HFF-Myc (cell line): ENCODE data around the gene OR2T11.

Experiments
- DNase-seq: peaks from one replicate; pipeline ENCODE4 v3.0.0-alpha.2; 2011; ENCODE audit warnings: low read depth; ENCODE audit errors: extremely low read depth
- H3K4me3 ChIP-seq: replicated peaks from 2 replicates; pipeline ENCODE4 v1.5.1; 2011; ENCODE audit warnings: low read depth, mild to moderate bottlenecking, control low read depth, low read length
- CTCF ChIP-seq: IDR thresholded peaks from 2 replicates; pipeline ENCODE4 v1.5.1; 2012; ENCODE audit warnings: mild to moderate bottlenecking, low read depth, low read length, control low read depth; ENCODE audit errors: missing control alignments

The OR2T11 gene

GRCh38 chr1:248631354-248632008 lies 3.4 kb downstream of the OR2T11 start:
- no peak overlapping the region for H3K4me3 ChIP-seq
- no peak for DNase-seq
- no peak for TF ChIP-seq CTCF

- DNase-seq, result no peak
- H3K4me3 ChIP-seq, result no peak overlapping the region
- TF ChIP-seq CTCF, result no peak
Measured at GRCh38 chr1:248630551-248630950, 4.3 kb downstream of the OR2T11 start.

- TF ChIP-seq CTCF, result no peak
Measured at GRCh38 chr1:248627971-248628844, 6.7 kb downstream of the OR2T11 start.

GRCh38 chr1:248625971-248626370 lies 8.9 kb downstream of the OR2T11 start:
- no peak for TF ChIP-seq CTCF
- H3K4me3 ChIP-seq, result no peak overlapping the region
- DNase-seq, result no peak

More at GRCh38 chr1:248627971-248628844, 6.7 kb downstream of the OR2T11 start:
- no peak overlapping the region for H3K4me3 ChIP-seq
- DNase-seq, result no peak

GRCh38 chr1:248625166-248625565 lies 9.7 kb downstream of the OR2T11 start:
- DNase-seq, result no peak
- no peak for TF ChIP-seq CTCF
- H3K4me3 ChIP-seq, result no peak overlapping the region

- TF ChIP-seq CTCF, result no peak
- H3K4me3 ChIP-seq, result no peak overlapping the region
- DNase-seq, result no peak
Measured at GRCh38 chr1:248622570-248623001, 12.3 kb downstream of the OR2T11 start.
